GM18498 (cell line): ENCODE results near the gene MYBL2.

Source experiments
- ATAC-seq: cut with Tn5 transposase; IDR thresholded peaks from one replicate; pipeline ENCODE4 v1.9.1; 2021; ENCODE audit warnings: mild to moderate bottlenecking, moderate library complexity; ENCODE audit not compliant: unreplicated experiment

The MYBL2 gene

DNA sequence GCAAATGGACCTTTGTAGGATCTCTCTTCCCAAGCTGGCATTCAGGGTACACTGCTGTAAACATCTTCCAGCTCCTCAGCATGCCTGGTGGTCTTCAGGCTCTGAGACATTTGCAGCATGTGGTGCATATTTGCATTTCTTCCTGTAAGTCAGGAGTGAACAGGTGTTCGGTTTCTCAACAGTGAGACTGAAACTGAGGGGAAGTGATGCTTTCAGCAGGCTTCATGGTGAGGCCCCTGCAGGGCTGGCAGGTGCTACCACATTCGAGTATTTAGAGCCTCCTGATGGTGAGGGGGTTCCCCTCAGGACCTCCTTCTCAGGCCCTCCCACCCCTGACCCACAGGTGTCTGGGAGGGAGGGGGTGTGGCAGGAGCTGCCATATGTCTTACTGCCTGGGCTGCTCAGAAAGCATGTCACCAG lies 15.1 kb downstream of the MYBL2 start:
- ATAC-seq, result peak; percentile 91

DNA sequence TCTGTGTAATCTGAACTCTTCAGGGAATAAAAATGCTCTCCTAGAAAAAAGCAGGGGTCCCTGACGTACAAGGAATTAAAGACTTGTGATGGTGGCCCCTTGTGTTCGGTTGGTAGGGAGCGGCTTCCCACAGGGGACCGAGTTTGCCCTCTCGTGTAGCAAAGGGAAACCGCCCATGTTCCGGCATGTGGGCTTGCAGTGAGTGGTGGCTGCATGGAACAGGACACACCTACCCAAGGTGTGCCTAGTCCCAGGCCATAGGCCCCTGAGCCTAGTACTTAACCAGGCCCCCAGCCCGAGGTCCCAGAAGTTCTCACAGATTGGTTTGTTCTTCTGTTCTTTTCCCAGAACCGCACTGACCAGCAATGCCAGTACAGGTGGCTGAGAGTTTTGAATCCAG lies 15.5 kb downstream of the MYBL2 start:
- peak; percentile 20 for ATAC-seq

DNA sequence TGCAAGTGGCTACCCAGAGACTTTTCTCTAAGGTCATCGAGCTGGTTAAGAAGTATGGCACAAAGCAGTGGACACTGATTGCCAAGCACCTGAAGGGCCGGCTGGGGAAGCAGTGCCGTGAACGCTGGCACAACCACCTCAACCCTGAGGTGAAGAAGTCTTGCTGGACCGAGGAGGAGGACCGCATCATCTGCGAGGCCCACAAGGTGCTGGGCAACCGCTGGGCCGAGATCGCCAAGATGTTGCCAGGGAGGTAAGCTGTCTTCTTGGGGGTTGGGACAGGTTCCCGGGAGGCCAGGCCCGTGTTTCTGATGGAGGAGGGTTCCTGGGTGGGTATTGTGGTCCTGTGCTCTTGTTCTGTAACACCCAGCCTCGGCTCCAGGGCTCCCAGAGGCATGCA lies 19.9 kb downstream of the MYBL2 start:
- ATAC-seq, result no peak

DNA sequence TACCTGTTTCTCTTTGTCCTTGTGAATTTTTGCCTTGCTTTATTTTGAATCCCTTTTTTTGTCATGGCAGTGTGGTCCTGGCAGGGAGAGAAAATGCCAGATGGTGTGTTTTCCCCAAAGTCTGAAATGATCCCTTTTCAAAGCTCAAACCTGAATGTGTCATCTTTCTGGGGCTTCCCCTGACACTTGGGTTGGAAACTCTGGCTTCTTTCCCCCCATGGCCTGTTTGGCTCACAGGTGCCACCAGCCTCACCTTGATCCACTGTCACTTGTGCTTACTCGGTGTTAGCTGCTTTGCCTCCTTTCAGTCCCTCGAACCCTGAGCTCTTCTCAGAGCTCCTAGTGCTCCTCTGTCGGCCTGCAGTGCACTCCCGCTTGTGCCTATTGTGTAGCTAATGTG lies 22.3 kb downstream of the MYBL2 start:
- no peak for ATAC-seq

DNA sequence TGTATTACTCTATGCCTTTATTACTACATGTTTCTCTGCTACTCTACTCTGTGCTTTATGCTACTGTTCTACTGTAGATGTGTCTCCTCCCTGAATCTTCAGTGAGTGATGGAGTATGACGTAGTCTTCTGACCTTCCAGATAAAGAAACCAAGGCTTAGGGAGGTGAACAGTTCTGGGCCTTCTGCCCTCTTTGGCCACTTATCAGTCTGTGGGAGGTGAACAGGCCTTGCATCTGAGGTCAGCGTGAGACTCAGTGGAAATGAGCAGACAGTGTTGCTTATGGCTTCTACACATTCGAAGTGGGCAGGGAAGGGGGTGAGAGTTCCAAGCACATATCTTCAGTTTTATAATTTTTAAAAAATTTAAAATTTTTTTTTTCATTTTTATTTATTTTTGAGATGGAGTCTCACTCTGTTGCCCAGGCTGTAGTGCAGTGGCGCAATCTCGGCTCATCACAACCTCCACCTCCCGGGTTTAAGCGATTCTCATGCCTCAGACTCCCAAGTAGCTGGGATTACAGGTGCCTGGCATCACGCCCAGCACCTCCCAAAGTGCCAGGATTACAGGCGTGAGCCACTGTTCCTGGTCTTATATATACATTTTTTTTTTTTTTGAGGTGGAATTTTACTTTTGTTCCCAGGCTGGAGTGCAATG lies 24.2 kb downstream of the MYBL2 start:
- ATAC-seq, result no peak

DNA sequence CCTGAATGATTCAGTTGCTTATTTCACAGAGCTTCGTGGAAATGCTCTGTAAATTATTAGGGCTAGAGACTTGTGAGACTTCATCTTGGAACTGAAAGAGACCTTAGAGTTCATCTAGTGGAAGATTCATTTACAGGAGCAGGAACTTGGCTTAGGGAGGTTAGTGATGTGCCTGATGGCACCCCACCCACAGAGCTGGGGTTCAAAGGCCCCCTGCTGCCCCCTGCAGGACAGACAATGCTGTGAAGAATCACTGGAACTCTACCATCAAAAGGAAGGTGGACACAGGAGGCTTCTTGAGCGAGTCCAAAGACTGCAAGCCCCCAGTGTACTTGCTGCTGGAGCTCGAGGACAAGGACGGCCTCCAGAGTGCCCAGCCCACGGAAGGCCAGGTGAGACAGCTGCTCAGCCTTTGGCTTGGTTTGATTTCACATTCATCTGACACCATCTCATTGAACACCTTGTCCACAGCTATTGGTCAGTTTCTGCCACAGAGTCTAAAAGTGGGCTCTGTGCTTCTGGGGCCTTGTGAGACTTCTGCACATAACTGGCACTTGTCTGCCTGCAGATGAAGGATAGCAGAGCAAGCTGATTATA lies 25.1 kb downstream of the MYBL2 start:
- ATAC-seq, result peak; percentile 64

DNA sequence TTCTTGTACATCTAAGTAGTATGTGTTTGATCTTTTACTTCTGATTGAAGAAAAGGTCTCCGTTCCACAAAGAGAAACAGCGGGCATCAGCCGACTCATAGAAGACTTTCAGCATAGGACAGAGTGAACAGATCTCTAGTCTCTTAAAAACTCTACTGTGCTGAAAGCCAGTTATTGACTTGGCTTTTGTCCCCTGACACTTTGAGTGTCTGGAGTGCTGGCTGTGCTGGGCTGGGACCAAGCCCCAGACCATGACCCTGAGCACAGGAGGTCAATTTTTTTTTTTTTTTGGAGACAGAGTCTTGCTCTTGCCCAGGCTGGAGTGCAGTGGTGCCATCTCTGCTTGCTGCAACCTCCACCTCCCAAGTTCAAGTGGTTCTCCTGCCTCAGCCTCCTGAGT lies 27.8 kb downstream of the MYBL2 start:
- ATAC-seq, result no peak

DNA sequence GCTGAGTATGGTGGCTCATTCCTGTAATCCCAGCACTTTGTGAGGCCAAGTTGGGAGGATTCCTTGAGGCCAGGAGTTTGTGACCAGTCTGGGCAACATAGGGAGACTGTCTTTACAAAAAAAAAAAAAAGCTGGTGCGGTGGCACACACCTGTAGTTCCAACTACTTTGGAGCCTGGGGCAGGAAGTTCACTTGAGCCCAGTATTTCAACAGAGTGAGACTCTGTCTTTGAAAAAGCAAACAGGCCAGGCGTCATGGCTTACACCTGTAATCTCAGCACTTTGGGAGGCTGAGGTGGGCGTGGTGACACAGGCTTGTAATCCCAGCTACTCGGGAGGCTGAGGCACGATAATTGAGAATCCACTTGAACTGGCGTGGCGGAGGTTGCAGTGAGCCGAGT lies 28.7 kb downstream of the MYBL2 start:
- ATAC-seq, result no peak

DNA sequence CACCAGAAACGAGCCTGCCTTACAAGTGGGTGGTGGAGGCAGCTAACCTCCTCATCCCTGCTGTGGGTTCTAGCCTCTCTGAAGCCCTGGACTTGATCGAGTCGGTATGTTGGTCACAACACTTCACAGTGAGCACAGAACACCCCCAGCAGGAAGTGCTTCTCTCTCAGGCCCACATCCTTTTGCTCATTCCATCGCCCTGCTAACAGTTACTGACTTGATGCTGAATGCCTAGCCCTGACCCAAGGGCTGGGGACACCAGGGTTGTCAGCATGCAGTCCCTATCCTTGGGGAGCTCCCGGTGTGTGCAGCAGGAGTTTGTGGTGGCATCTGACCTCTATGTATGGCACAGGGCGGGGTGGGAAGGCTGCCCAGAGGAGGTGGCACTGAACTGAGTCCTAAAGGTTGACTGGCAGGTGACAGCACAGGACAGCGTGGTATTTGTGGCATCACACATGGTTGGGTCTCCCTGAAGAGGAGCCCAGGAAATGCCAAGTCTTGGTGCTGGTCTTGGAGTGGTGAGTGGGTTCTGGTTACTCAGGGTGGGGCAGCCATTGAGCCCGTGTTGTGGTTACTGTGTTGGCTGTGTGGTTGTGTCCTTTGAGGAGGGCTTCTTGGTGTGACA lies 33.1 kb downstream of the MYBL2 start:
- no peak for ATAC-seq

DNA sequence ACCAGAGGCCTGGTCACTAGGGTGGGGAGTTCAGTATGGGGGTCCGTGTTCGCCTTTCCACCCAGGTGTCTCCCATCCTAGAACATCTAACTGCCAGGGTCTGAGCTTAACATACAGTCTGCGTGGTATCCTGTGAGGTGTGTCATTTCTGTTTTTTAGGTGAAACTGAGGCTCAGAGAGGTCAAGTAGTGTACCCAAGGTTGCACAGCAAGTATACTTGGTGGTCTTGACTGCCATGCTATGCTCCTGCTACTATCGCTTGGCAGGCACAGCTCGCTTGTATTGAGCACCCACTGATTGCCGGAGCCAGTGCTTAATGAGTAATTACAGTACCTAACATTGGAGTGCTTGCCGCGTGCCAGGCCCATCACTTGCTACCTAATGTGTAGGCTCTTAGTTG lies 33.7 kb downstream of the MYBL2 start:
- ATAC-seq, result no peak

DNA sequence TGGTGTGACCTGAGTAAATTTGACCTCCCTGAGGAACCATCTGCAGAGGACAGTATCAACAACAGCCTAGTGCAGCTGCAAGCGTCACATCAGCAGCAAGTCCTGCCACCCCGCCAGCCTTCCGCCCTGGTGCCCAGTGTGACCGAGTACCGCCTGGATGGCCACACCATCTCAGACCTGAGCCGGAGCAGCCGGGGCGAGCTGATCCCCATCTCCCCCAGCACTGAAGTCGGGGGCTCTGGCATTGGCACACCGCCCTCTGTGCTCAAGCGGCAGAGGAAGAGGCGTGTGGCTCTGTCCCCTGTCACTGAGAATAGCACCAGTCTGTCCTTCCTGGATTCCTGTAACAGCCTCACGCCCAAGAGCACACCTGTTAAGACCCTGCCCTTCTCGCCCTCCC lies 35.6 kb downstream of the MYBL2 start:
- no peak for ATAC-seq

DNA sequence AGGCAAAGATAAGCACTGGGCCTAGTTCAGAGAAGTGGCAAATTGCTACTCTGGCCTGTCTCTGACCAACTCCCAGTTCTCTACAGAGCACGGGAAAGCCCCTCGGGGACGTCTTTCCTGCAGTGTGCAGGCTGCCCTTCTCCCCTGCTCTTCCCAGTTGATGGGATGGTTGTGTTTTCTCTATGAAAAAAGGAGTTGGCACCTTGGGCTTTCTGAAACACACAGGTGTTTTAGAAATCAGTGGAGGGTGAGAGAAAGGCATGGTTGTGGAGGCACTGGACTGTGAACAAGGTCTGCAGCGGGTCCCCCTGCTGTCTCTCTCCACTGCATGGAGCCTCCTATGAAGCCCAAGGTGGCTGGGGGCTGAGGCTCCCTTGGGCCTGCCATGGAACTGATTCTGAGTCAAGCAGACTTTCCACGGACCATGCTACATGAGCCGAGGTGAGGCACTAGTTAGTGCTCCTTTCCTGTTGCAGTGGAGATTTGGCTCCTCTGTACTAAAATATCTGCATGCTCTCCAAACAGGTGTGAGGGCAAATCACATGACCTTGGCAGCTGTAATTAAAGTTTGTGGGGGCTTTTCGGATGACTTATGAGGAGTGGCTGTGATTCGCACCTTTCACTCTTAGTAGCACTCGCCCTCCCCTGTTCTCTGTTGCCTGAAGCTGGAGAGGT lies 43.6 kb downstream of the MYBL2 start:
- peak; percentile 75 for ATAC-seq

DNA sequence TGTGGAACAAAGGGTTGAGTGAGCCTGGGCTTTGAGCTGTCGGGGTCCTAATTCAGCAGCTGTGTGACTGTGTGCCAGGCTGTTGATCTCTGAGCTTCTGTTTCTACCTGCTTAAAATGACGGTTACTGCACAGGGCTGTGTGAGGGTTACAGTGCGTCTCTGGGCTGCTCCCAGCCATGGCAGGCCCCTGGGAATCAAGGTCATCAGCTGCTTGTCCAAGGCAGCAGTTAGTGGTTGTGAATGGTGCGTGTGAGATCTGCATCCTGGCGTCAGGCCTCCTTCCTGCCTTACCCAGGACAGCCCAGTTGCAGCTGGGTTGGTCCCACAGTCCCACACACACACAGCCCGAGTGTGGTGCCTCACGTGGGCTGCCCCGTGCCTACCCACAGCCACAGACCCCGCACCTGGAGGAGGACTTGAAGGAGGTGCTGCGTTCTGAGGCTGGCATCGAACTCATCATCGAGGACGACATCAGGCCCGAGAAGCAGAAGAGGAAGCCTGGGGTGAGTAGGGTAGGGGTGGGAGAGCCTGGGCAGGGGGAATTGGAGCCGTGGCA lies 44.3 kb downstream of the MYBL2 start:
- peak; percentile 4 for ATAC-seq

DNA sequence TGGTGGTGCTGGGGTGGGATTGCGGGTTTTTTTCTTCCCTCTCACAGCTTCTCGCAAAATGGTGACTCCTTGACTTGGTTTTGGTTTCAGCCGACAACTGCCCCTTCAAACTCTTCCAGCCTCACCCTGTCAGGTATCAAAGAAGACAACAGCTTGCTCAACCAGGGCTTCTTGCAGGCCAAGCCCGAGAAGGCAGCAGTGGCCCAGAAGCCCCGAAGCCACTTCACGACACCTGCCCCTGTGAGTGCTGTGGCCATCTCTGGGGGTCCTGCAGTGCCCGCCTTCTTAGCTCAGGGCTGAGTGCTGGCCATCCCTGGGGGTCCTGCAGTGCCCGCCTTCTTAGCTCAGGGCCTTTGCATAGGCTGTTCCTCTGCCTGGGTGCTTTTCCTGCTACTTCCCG lies 48.1 kb downstream of the MYBL2 start:
- no peak for ATAC-seq

DNA sequence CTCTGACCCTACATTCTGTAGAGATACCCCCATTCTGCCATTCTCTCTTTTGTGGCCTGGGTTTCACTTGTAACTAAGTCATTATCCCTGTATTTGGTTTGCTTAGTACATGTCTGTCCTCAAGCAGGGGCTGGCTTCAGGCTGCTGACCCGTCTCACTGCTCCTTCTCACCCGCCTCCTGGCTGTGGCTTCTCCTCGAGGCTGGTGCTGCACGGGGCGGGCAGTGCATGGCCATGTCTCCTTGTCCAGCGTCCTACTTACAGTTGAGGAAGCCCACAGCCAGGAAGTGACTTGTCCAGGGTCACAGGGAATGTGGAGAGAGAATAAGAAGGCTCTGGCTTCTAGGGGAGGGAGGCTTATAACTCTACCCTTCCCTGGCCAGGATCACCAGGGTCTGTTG lies 48.6 kb downstream of the MYBL2 start:
- no peak for ATAC-seq

DNA sequence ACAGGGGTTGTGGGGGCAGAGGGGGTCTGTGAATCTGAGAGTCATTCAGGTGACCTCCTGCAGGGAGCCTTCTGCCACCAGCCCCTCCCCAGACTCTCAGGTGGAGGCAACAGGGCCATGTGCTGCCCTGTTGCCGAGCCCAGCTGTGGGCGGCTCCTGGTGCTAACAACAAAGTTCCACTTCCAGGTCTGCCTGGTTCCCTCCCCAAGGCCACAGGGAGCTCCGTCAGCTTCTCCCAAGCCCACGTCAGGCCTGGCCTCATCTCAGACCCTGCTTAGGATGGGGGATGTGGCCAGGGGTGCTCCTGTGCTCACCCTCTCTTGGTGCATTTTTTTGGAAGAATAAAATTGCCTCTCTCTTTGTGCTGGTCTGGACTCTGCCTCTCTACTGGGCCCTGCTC lies 49.2 kb downstream of the MYBL2 start:
- ATAC-seq, result no peak

DNA sequence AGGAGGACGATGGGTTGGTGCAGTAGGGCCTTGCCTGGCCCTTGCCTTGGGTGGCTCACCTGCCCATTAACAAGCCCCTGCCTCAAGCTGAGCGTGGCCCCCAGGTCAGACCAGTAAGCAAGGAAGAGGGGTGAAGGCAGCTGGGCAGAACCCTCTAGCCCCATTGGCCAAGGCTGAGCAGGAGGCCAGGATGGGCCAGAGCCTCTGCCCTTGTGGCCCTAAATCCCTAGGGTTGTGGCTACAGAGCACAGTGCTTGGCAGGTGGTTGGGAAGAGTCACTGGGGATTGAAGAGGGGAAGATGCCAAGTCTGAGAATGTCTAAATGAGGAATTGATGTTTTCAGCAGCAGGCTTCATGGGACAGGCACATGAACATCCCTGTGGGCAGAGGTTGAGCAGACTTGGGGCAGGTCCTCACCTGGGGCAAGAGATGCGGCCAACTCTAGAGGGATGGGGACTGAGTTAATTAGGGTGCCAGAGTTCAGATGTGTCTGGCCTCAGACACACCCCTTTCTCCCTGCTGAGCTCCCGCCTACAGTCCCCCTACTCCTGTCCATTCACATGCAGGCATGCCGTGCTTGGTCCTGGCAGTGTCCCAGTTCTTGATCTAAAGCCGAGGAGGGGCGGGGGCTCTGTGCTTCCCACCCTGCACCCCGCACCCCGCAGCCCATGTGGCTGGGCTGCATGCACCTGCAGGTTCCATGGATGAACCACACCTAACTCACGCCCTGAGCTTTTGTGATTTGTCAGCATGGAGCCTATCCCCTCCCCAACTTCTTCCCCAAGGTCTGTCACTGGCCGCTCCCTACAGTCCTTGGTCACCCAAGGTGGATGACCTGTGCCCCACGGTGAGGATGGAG lies 50.1 kb downstream of the MYBL2 start:
- no peak for ATAC-seq

DNA sequence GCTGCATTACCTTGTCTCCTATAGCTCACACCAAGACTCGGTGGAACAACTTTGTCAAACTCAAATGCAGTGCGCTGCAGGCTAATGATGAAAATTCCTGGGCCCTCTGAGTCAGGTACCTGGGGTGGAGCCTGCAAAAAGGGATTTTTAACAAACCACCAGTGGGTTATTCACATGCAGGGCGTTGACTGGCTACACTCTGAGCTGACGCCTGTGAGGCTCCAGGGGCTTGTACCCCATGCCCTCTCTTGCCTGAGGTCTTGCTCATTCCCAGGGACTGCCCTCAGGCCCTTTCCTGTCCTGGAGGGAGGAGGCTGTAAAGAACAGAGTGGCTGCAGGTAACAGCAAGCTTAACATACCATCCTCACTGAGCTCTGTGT lies 50.7 kb downstream of the MYBL2 start:
- ATAC-seq, result no peak

DNA sequence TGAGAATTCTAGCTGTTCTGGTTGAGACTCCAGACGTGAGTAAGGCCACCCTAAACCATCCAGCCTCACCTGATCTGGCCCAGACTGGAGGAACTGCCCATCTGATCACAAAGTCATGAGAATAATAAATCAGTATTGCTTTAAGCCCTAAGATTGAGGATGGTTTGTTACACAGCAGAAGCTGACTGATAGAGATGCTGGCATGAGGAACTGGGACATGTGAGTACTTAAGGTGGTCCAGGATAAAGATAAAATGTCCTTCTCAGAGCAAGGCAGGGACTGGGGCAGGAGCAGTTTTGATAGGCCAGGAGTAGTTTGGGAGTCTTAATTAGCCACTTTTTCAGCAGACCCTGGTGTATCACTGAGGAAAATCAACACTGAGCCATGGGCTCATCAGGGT lies 53.1 kb downstream of the MYBL2 start:
- ATAC-seq, result no peak

DNA sequence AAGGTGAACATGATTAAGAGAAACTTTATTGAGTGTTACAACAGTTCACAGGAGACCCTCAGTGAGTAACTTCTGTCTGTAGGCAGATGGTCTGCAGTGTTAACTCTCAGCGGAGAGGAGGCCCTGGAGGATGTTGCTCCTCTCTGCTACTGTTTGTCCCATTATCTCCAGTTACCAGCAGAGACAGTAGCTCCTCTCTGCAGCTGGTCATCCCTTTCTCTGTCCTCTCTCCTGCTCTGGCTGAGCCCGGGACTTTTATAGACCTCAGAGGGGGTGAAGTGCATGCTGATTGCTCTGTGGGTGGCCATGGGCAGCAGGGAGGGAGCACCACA lies 54.1 kb downstream of the MYBL2 start:
- ATAC-seq, result no peak
